Hepatocyte (in vitro differentiated cells): ENCODE measurements around the gene SDF2L1. TPM values are rescaled to one million over a fixed set of nuclear protein-coding genes. Genes with fewer than 3 reads are reported as not detected.
A peak's percentile ranks its signal among the peaks of the same experiment; 100 is the strongest.

Experiments
- DNase-seq: peaks from one replicate; pipeline ENCODE4 v3.0.0-alpha.2; 2016; ENCODE audit warnings: low spot score
- H2AFZ ChIP-seq: fragments of 200-600 bp; sonication (generic); 2 replicates; pipeline ENCODE4 v1.6.0; 2016; ENCODE audit warnings: antibody characterized with exemption, mild to moderate bottlenecking
- H3K27ac ChIP-seq: fragments of 200-600 bp; sonication (generic); 2 replicates; pipeline ENCODE4 v1.5.1; 2016; ENCODE audit warnings: mild to moderate bottlenecking
- H3K27me3 ChIP-seq: fragments of 200-600 bp; sonication (generic); 2 replicates; pipeline ENCODE4 v1.6.1; 2016
- H3K36me3 ChIP-seq: fragments of 200-600 bp; sonication (generic); replicated peaks from 2 replicates; pipeline ENCODE4 v1.5.1; 2016; ENCODE audit warnings: low read depth; ENCODE audit not compliant: insufficient read depth
- H3K4me1 ChIP-seq: fragments of 200-600 bp; sonication (generic); 2 replicates; pipeline ENCODE4 v1.5.1; 2016; ENCODE audit warnings: mild to moderate bottlenecking, moderate library complexity; ENCODE audit not compliant: insufficient read depth
- H3K4me2 ChIP-seq: fragments of 200-600 bp; sonication (generic); 2 replicates; pipeline ENCODE4 v1.6.0; 2016
- H3K4me3 ChIP-seq: fragments of 200-600 bp; sonication (generic); 2 replicates; pipeline ENCODE4 v1.5.1; 2016; ENCODE audit warnings: mild to moderate bottlenecking
- H3K79me2 ChIP-seq: fragments of 200-600 bp; sonication (generic); 2 replicates; pipeline ENCODE4 v1.6.0; 2017; ENCODE audit warnings: mild to moderate bottlenecking
- H3K9me2 ChIP-seq: fragments of 200-600 bp; sonication (generic); replicated peaks from 2 replicates; pipeline ENCODE4 v1.6.0; 2017; ENCODE audit warnings: mild to moderate bottlenecking; ENCODE audit not compliant: insufficient read depth
- H3K9me3 ChIP-seq: fragments of 200-600 bp; sonication (generic); 2 replicates; pipeline ENCODE4 v1.5.1; 2016; ENCODE audit warnings: low read depth, mild to moderate bottlenecking
- H4K20me1 ChIP-seq: fragments of 200-600 bp; sonication (generic); 2 replicates; pipeline ENCODE4 v1.6.0; 2016; ENCODE audit warnings: mild to moderate bottlenecking; ENCODE audit not compliant: insufficient read depth, poor library complexity, severe bottlenecking
- CTCF ChIP-seq: fragments of 200-600 bp; sonication (generic); IDR thresholded peaks from 2 replicates; pipeline ENCODE4 v1.5.1; 2016; ENCODE audit warnings: antibody characterized with exemption, mild to moderate bottlenecking; ENCODE audit not compliant: poor library complexity
- EZH2 ChIP-seq: fragments of 200-600 bp; sonication (generic); IDR thresholded peaks from 2 replicates; pipeline ENCODE4 v1.6.1; 2016; ENCODE audit warnings: antibody characterized with exemption, mild to moderate bottlenecking, borderline replicate concordance
- EZH2phosphoT487 ChIP-seq: fragments of 200-600 bp; sonication (generic); IDR thresholded peaks from one replicate; pipeline ENCODE4 v1.6.1; 2018; ENCODE audit warnings: antibody characterized with exemption, mild to moderate bottlenecking, low read depth, moderate library complexity; ENCODE audit not compliant: unreplicated experiment, severe bottlenecking
- WGBS: methylation state at CpG from one replicate; pipeline ENCODE4 v1.1.6; 2016; ENCODE audit warnings: low lambda C conversion rate; ENCODE audit errors: missing lambda C conversion rate; 5-methylcytosine and 5-hydroxymethylcytosine counted together
- polyA plus RNA-seq: library from polyadenylated mRNA; unstranded; fragments of >200 nt; fragmentation: Nextera tagmentation; extraction: Ambion mirVana; gene quantifications from 2 replicates; pipeline ENCODE4 v1.2.1, GENCODE V29; 2016
- total RNA-seq: library from RNA; depleted of rRNA; stranded (reverse); fragments of >200 nt; gene quantifications from 2 replicates; pipeline ENCODE4 v1.2.3, GENCODE V29; 2014

SDF2L1 gene
- total and polyA plus RNA-seq, 2 experiments from 2014 or later, result 38.2 to 139 TPM

- Histone ChIP-seq H3K4me1 (no peaks in the 10 kb centered on the region), H3K27ac (no peak overlapping the region), H3K36me3 (no peaks in the 10 kb centered on the region), H3K4me2 (no peak overlapping the region), H4K20me1 (peaks cover 2% of the 10 kb centered on the region), H2AFZ (no peak overlapping the region), H3K79me2 (peaks cover 18% of the 10 kb centered on the region), H3K4me3 (no peak overlapping the region), H3K9me3 (no peaks in the 10 kb centered on the region), H3K9me2 (no peaks in the 10 kb centered on the region), H3K27me3 (no peaks in the 10 kb centered on the region)
- DNase-seq, result no peak
- 92% methylated on average over 6 of the region's 6 CpGs for WGBS
- no peak for TF ChIP-seq EZH2phosphoT487
- no peak for TF ChIP-seq EZH2
- TF ChIP-seq CTCF, result no peak
Measured at GRCh38 chr22:21672107-21672629, 30.1 kb downstream of the SDF2L1 start.

GRCh38 chr22:21673534-21674321 lies 31.6 kb downstream of the SDF2L1 start:
- Histone ChIP-seq H3K4me1 (no peaks in the 10 kb centered on the region), H3K9me3 (no peaks in the 10 kb centered on the region), H3K79me2 (peaks cover 8% of the 10 kb centered on the region), H3K4me2 (no peak overlapping the region), H3K9me2 (no peaks in the 10 kb centered on the region), H3K36me3 (no peaks in the 10 kb centered on the region), H4K20me1 (peaks cover 2% of the 10 kb centered on the region), H3K27ac (no peak overlapping the region), H3K4me3 (no peak overlapping the region), H2AFZ (no peak overlapping the region), H3K27me3 (no peaks in the 10 kb centered on the region)
- 95% methylated on average over 12 of the region's 12 CpGs for WGBS
- peak; percentile 3 for DNase-seq
- TF ChIP-seq EZH2 (no peak), EZH2phosphoT487 (no peak), CTCF (no peak)

DNA sequence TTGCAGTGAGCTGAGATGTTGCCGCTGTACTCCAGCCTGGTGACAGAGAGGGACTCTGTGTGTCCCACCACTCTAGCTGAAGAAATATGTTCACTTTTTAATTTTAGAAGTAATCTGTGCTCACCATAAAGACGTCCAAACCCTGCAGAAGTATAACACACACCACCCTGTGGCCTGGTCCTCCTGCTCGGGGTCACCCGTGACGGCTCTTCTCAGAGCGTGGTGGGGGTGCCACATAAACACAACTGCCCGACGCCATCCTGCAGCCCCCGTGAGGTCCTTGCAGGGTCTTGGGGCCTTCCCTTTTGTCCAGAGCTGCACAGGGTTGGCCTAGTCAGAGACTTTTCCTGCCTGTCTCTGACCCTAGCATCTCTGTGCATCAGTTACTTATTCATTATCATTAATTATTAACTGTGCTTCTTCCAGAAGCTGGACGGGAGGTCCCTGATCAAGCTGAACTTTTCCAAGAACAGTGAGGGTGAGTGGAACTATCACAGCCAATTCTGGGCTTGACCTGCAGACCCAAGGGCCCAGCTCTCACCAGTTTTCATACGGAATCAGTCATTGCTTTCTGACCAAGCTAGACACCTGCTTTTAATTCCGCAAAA lies 32.6 kb downstream of the SDF2L1 start:
- no peak for TF ChIP-seq CTCF
- TF ChIP-seq EZH2, result no peak
- TF ChIP-seq EZH2phosphoT487, result no peak
- Histone ChIP-seq H3K4me3 (no peak overlapping the region), H3K27ac (no peak overlapping the region), H2AFZ (no peak overlapping the region), H4K20me1 (peaks cover 2% of the 10 kb centered on the region), H3K36me3 (no peaks in the 10 kb centered on the region), H3K9me2 (no peaks in the 10 kb centered on the region), H3K9me3 (no peaks in the 10 kb centered on the region), H3K27me3 (no peaks in the 10 kb centered on the region), H3K79me2 (peaks cover 5% of the 10 kb centered on the region), H3K4me1 (no peaks in the 10 kb centered on the region), H3K4me2 (no peak overlapping the region)
- DNase-seq, result no peak
- 96% methylated on average over 12 of the region's 12 CpGs for WGBS
